H9 (cell line): ENCODE data around the gene IFIH1. TPM values are rescaled to one million over a fixed set of nuclear protein-coding genes. Genes with fewer than 3 reads are reported as not detected.

Experiments
- DNase-seq: peaks from one replicate; pipeline ENCODE4 v3.0.0-alpha.2; 2017
- H2AFZ ChIP-seq: one replicate; pipeline ENCODE4 v1.6.1; 2013; ENCODE audit warnings: mild to moderate bottlenecking, low read length, control low read depth, moderate library complexity
- H2AK5ac ChIP-seq: 2 replicates; pipeline ENCODE4 v1.6.1; 2013; ENCODE audit warnings: low read length, control low read depth, mixed read lengths; ENCODE audit not compliant: insufficient read length
- H2BK120ac ChIP-seq: one replicate; pipeline ENCODE4 v1.6.1; 2013; ENCODE audit warnings: low read depth, mild to moderate bottlenecking, low read length, control low read depth, inconsistent platforms; ENCODE audit not compliant: poor library complexity, severe bottlenecking
- H2BK12ac ChIP-seq: 2 replicates; pipeline ENCODE4 v1.6.1; 2013; ENCODE audit warnings: low read length, control low read depth, mixed read lengths, low read depth; ENCODE audit not compliant: insufficient read length
- H2BK15ac ChIP-seq: 2 replicates; pipeline ENCODE4 v1.6.1; 2013; ENCODE audit warnings: low read depth, low read length, control low read depth
- H2BK20ac ChIP-seq: one replicate; pipeline ENCODE4 v1.6.1; 2013; ENCODE audit warnings: low read depth, mild to moderate bottlenecking, low read length, control low read depth, inconsistent platforms; ENCODE audit not compliant: poor library complexity, severe bottlenecking
- H2BK5ac ChIP-seq: 2 replicates; pipeline ENCODE4 v1.6.1; 2013; ENCODE audit warnings: low read length, control low read depth, mixed read lengths; ENCODE audit not compliant: insufficient read length
- H3K14ac ChIP-seq: 2 replicates; pipeline ENCODE4 v1.6.1; 2013; ENCODE audit warnings: low read length, control low read depth; ENCODE audit not compliant: insufficient read depth
- H3K18ac ChIP-seq: 2 replicates; pipeline ENCODE4 v1.6.1; 2013; ENCODE audit warnings: low read depth, mild to moderate bottlenecking, mixed read lengths, low read length, control low read depth; ENCODE audit not compliant: insufficient read length
- H3K23ac ChIP-seq: 2 replicates; pipeline ENCODE4 v1.6.1; 2013; ENCODE audit warnings: low read length, control low read depth, mixed read lengths, low read depth; ENCODE audit not compliant: insufficient read length
- H3K23me2 ChIP-seq: 2 replicates; pipeline ENCODE4 v1.6.1; 2013; ENCODE audit warnings: low read depth, mild to moderate bottlenecking, mixed read lengths, low read length, control low read depth; ENCODE audit not compliant: insufficient read length, poor library complexity, severe bottlenecking
- H3K27ac ChIP-seq: 2 replicates; pipeline ENCODE4 v1.5.1; 2013; ENCODE audit warnings: low read length, control low read depth, mixed read lengths, low read depth; ENCODE audit not compliant: insufficient read length
- H3K27me3 ChIP-seq: 2 replicates; pipeline ENCODE4 v1.6.1; 2013; ENCODE audit warnings: low read length, control low read depth, inconsistent platforms; ENCODE audit not compliant: insufficient read depth
- H3K4ac ChIP-seq: 2 replicates; pipeline ENCODE4 v1.6.1; 2013; ENCODE audit warnings: low read depth, mild to moderate bottlenecking, control low read depth, inconsistent platforms, low read length, moderate library complexity
- H3K4me1 ChIP-seq: 2 replicates; pipeline ENCODE4 v1.6.1; 2013; ENCODE audit warnings: low read length, control low read depth, inconsistent platforms; ENCODE audit not compliant: insufficient read depth
- H3K4me2 ChIP-seq: 2 replicates; pipeline ENCODE4 v1.6.1; 2013; ENCODE audit warnings: low read length, control low read depth, mixed read lengths; ENCODE audit not compliant: insufficient read length, insufficient read depth
- H3K56ac ChIP-seq: 2 replicates; pipeline ENCODE4 v1.6.1; 2013; ENCODE audit warnings: low read depth, mild to moderate bottlenecking, mixed read lengths, low read length, control low read depth; ENCODE audit not compliant: insufficient read length
- H3K79me1 ChIP-seq: 2 replicates; pipeline ENCODE4 v1.6.1; 2013; ENCODE audit warnings: low read depth, mild to moderate bottlenecking, moderate library complexity, low read length, control low read depth, inconsistent platforms; ENCODE audit not compliant: insufficient read depth, poor library complexity, severe bottlenecking
- H3K79me2 ChIP-seq: 2 replicates; pipeline ENCODE4 v1.6.1; 2013; ENCODE audit warnings: low read length, control low read depth, inconsistent platforms; ENCODE audit not compliant: insufficient read depth
- H3K9ac ChIP-seq: 2 replicates; pipeline ENCODE4 v1.6.1; 2013; ENCODE audit warnings: low read length, control low read depth, mixed read lengths; ENCODE audit not compliant: insufficient read length; ENCODE audit errors: extremely low read depth
- H3K9me3 ChIP-seq: one replicate; pipeline ENCODE4 v1.6.1; 2013; ENCODE audit warnings: low read depth, low read length, inconsistent platforms; ENCODE audit not compliant: control insufficient read depth
- H3T11ph ChIP-seq: one replicate; pipeline ENCODE4 v1.6.1; 2013; ENCODE audit warnings: mild to moderate bottlenecking, low read length, control low read depth, inconsistent platforms
- H4K20me1 ChIP-seq: one replicate; pipeline ENCODE4 v1.6.1; 2013; ENCODE audit not compliant: control insufficient read depth, insufficient read length, insufficient read depth
- H4K5ac ChIP-seq: 2 replicates; pipeline ENCODE4 v1.6.1; 2013; ENCODE audit warnings: low read depth, mild to moderate bottlenecking, mixed read lengths, low read length, control low read depth; ENCODE audit not compliant: insufficient read length
- H4K8ac ChIP-seq: replicated peaks from 2 replicates; pipeline ENCODE4 v1.6.1; 2013; ENCODE audit warnings: low read length, control low read depth, mixed read lengths, low read depth; ENCODE audit not compliant: insufficient read length
- H4K91ac ChIP-seq: 2 replicates; pipeline ENCODE4 v1.6.1; 2013; ENCODE audit warnings: low read depth, mild to moderate bottlenecking, moderate library complexity, mixed read lengths, low read length, control low read depth; ENCODE audit not compliant: insufficient read length
- H3K27ac Mint-ChIP-seq, 3 experiments: 2 replicates in 2 of 3; 3 replicates in 1 of 3; pipeline ENCODE4 v1.8.0; 2020 to 2021; ENCODE audit warnings: mixed read lengths in 3 of 3, mild to moderate bottlenecking in 1 of 3, moderate library complexity in 1 of 3
- H3K27me3 Mint-ChIP-seq: 2 replicates; pipeline ENCODE4 v1.8.0; 2021; ENCODE audit warnings: low read depth, mild to moderate bottlenecking, moderate library complexity, mixed read lengths
- H3K36me3 Mint-ChIP-seq, 3 experiments: 2 replicates in 2 of 3; 3 replicates in 1 of 3; pipeline ENCODE4 v1.8.0; 2020 to 2021; ENCODE audit warnings: low read depth in 3 of 3, mixed read lengths in 3 of 3; ENCODE audit not compliant: insufficient read depth in 1 of 3
- H3K4me1 Mint-ChIP-seq, 2 experiments: 2 replicates each; pipeline ENCODE4 v1.8.0; 2020; ENCODE audit warnings: mixed read lengths in 2 of 2
- H3K4me3 Mint-ChIP-seq, 2 experiments: 2 replicates in 1 of 2; 3 replicates in 1 of 2; pipeline ENCODE4 v1.8.0; 2020 to 2021; ENCODE audit warnings: mild to moderate bottlenecking in 2 of 2, mixed read lengths in 2 of 2, moderate library complexity in 1 of 2
- H3K9me3 Mint-ChIP-seq, 2 experiments: 2 replicates in 1 of 2; 3 replicates in 1 of 2; pipeline ENCODE4 v1.8.0; 2020; ENCODE audit warnings: mild to moderate bottlenecking in 2 of 2, mixed read lengths in 2 of 2, moderate library complexity in 1 of 2
- whole genome bisulfite sequencing: extraction: QIAGEN DNeasy Blood & Tissue Kit; methylation state at CpG from one replicate; pipeline ENCODE4 v1.1.7; 2013; ENCODE audit warnings: missing lambda C conversion rate, low lambda C conversion rate, mixed read lengths; ENCODE audit not compliant: insufficient read length; ENCODE audit errors: extremely low coverage; 5-methylcytosine and 5-hydroxymethylcytosine counted together
- total RNA-seq: library from RNA; stranded (reverse); gene quantifications from 2 replicates; pipeline ENCODE4 v1.2.1, GENCODE V29; 2021
- TF ChIP-seq, protein P1 (sequence below): fragments of 200-600 bp; sonication (generic); conservative IDR thresholded peaks from 3 replicates; pipeline ENCODE4 v1.8.0; 2021; ENCODE audit warnings: antibody characterized with exemption, mild to moderate bottlenecking

IFIH1 gene
- total RNA-seq, 1 experiment from 2014 or later, result 0.81 TPM

GRCh38 chr2:162312853-162313252, 5.6 kb downstream of the IFIH1 start:
- TF ChIP-seq, protein P1, sequence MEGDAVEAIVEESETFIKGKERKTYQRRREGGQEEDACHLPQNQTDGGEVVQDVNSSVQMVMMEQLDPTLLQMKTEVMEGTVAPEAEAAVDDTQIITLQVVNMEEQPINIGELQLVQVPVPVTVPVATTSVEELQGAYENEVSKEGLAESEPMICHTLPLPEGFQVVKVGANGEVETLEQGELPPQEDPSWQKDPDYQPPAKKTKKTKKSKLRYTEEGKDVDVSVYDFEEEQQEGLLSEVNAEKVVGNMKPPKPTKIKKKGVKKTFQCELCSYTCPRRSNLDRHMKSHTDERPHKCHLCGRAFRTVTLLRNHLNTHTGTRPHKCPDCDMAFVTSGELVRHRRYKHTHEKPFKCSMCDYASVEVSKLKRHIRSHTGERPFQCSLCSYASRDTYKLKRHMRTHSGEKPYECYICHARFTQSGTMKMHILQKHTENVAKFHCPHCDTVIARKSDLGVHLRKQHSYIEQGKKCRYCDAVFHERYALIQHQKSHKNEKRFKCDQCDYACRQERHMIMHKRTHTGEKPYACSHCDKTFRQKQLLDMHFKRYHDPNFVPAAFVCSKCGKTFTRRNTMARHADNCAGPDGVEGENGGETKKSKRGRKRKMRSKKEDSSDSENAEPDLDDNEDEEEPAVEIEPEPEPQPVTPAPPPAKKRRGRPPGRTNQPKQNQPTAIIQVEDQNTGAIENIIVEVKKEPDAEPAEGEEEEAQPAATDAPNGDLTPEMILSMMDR, result no peak
- Mint-ChIP-seq H3K36me3 (peaks cover 0 to 4% (median 0%) of the 10 kb centered on the region in 3 experiments; a peak in 1 of 7 replicates), H3K4me1 (peaks cover 0 to 2% of the 10 kb centered on the region in 2 experiments; a peak in 1 of 4 replicates), H3K4me3 (no peak overlapping the region), H3K27ac (no peak overlapping the region), H3K27me3 (peaks cover 11% of the 10 kb centered on the region), H3K9me3 (no peaks in the 10 kb centered on the region)
- no peak overlapping the region for H2BK5ac ChIP-seq
- no peak overlapping the region for H3K14ac ChIP-seq
- no peak overlapping the region for H3K27ac ChIP-seq
- no peaks in the 10 kb centered on the region for H4K20me1 ChIP-seq
- no peak overlapping the region for H2BK20ac ChIP-seq
- H3K4ac ChIP-seq, result no peak overlapping the region
- no peak overlapping the region for H2BK12ac ChIP-seq
- peaks cover under 1% of the 10 kb centered on the region for H3K23me2 ChIP-seq
- DNase-seq, result no peak
- H3K79me2 ChIP-seq, result no peaks in the 10 kb centered on the region
- H3K79me1 ChIP-seq, result no peaks in the 10 kb centered on the region
- H3K56ac ChIP-seq, result no peak overlapping the region
- no peak overlapping the region for H4K5ac ChIP-seq
- H3K18ac ChIP-seq, result no peak overlapping the region
- no CpG with 5 or more reads among the region's 1 CpG for WGBS
- H3K4me2 ChIP-seq, result no peak overlapping the region
- H2BK120ac ChIP-seq, result no peak overlapping the region
- H3T11ph ChIP-seq, result no peak overlapping the region
- H3K9me3 ChIP-seq, result no peaks in the 10 kb centered on the region
- H4K8ac ChIP-seq, result no peak overlapping the region
- no peaks in the 10 kb centered on the region for H3K27me3 ChIP-seq
- H3K23ac ChIP-seq, result no peak overlapping the region
- no peak overlapping the region for H2AK5ac ChIP-seq
- no peak overlapping the region for H2AFZ ChIP-seq
- no peak overlapping the region for H4K91ac ChIP-seq
- H3K4me1 ChIP-seq, result no peaks in the 10 kb centered on the region
- H3K9ac ChIP-seq, result no peak overlapping the region
- H2BK15ac ChIP-seq, result no peak overlapping the region
